HEK293T (cell line): ENCODE measurements around the gene WDR87.

Experiments used
- CTCF ChIA-PET: fragments of 350-600 bp; formaldehyde crosslinking; extraction: SDS; loops from one replicate; lab custom pipeline; 2021; ENCODE audit warnings: antibody characterized with exemption, inconsistent platforms; lab: Yijun Ruan, JAX
- POLR2A ChIA-PET: fragments of 350-600 bp; formaldehyde crosslinking; extraction: SDS; loops from one replicate; lab custom pipeline; 2020; ENCODE audit warnings: antibody characterized with exemption, inconsistent platforms; lab: Yijun Ruan, JAX
- DNase-seq: peaks from one replicate; pipeline ENCODE4 v3.0.0; 2012; ENCODE audit warnings: mixed read lengths; ENCODE audit errors: extremely low spot score
- ARNT ChIP-seq: fragments of 450-650 bp; IDR thresholded peaks from 2 replicates; pipeline ENCODE4 v1.6.1; 2017; ENCODE audit warnings: mild to moderate bottlenecking
- BHLHE40 ChIP-seq: fragments of 450-650 bp; IDR thresholded peaks from 2 replicates; pipeline ENCODE4 v1.6.1; 2016; ENCODE audit warnings: mild to moderate bottlenecking, moderate library complexity, borderline replicate concordance
- CTBP1 ChIP-seq: fragments of 450-650 bp; IDR thresholded peaks from 2 replicates; pipeline ENCODE4 v1.6.1; 2016; ENCODE audit warnings: borderline replicate concordance
- ELF4 ChIP-seq: fragments of 450-650 bp; IDR thresholded peaks from 2 replicates; pipeline ENCODE4 v1.6.1; 2017; ENCODE audit warnings: antibody characterized with exemption
- FOXA1 ChIP-seq: fragments of 450-650 bp; IDR thresholded peaks from 2 replicates; pipeline ENCODE4 v1.6.1; 2016; ENCODE audit warnings: mild to moderate bottlenecking
- FOXK2 ChIP-seq: fragments of 450-650 bp; IDR thresholded peaks from 2 replicates; pipeline ENCODE4 v1.6.1; 2016; ENCODE audit warnings: mild to moderate bottlenecking
- FOXM1 ChIP-seq: fragments of 450-650 bp; IDR thresholded peaks from 2 replicates; pipeline ENCODE4 v1.6.1; 2017; ENCODE audit warnings: mild to moderate bottlenecking, borderline replicate concordance
- HDGF ChIP-seq: fragments of 450-650 bp; IDR thresholded peaks from 2 replicates; pipeline ENCODE4 v1.6.1; 2017; ENCODE audit warnings: antibody characterized with exemption, borderline replicate concordance
- L3MBTL2 ChIP-seq: fragments of 450-650 bp; conservative IDR thresholded peaks from 2 replicates; pipeline ENCODE4 v1.6.1; 2016; ENCODE audit warnings: mild to moderate bottlenecking
- LEF1 ChIP-seq: fragments of 450-650 bp; IDR thresholded peaks from 2 replicates; pipeline ENCODE4 v1.6.1; 2017; ENCODE audit warnings: mild to moderate bottlenecking, borderline replicate concordance
- NFRKB ChIP-seq: fragments of 450-650 bp; IDR thresholded peaks from 2 replicates; pipeline ENCODE4 v1.6.1; 2016; ENCODE audit warnings: mild to moderate bottlenecking, moderate library complexity
- PKNOX1 ChIP-seq: fragments of 450-650 bp; IDR thresholded peaks from 2 replicates; pipeline ENCODE4 v1.6.1; 2016
- SP1 ChIP-seq: fragments of 450-650 bp; IDR thresholded peaks from 2 replicates; pipeline ENCODE4 v1.6.1; 2017
- SUZ12 ChIP-seq: fragments of 450-650 bp; IDR thresholded peaks from 2 replicates; pipeline ENCODE4 v1.6.1; 2016; ENCODE audit warnings: mild to moderate bottlenecking
- TARDBP ChIP-seq: fragments of 450-650 bp; IDR thresholded peaks from 2 replicates; pipeline ENCODE4 v1.6.1; 2016
- ZNF384 ChIP-seq: fragments of 450-650 bp; IDR thresholded peaks from 2 replicates; pipeline ENCODE4 v1.6.1; 2016

Gene WDR87

GRCh38 chr19:37909661-37910199 lies 3.3 kb upstream of the WDR87 start:
- no peak for TF ChIP-seq ELF4
- no peak for TF ChIP-seq FOXK2
- no peak for TF ChIP-seq SP1
- TF ChIP-seq FOXA1, result no peak
- no peak for TF ChIP-seq SUZ12
- no peak for TF ChIP-seq PKNOX1
- TF ChIP-seq L3MBTL2, result no peak
- TF ChIP-seq TARDBP, result no peak
- no peak for TF ChIP-seq NFRKB
- TF ChIP-seq ZNF384, result no peak
- no peak for TF ChIP-seq ARNT
- TF ChIP-seq CTBP1, result no peak
- no peak for DNase-seq
- CTCF ChIA-PET, result no interaction called here
- POLR2A ChIA-PET, result interaction anchor here (1.3 kb wide), 1 partner anchor 539 kb away, joined by 3 read pairs; the partner anchor contains the start of gene ZNF527

GRCh38 chr19:37907735-37908455 lies 1.5 kb upstream of the WDR87 start:
- POLR2A ChIA-PET, result interaction anchor here (1.0 to 3.4 kb wide), 8 partner anchors 11 to 330 kb away, joined by 3 to 39 read pairs (median 4); no protein-coding TSS in a partner anchor
- CTCF ChIA-PET, result interaction anchor here (0.7 kb wide), 1 partner anchor 736 kb away, joined by 3 read pairs; no protein-coding TSS in a partner anchor
- no peak for DNase-seq
- TF ChIP-seq ZNF384 (no peak), SP1 (no peak), LEF1 (no peak), L3MBTL2 (no peak), HDGF (no peak), FOXK2 (no peak), PKNOX1 (no peak), FOXM1 (no peak), NFRKB (no peak), ARNT (no peak), FOXA1 (no peak)

GRCh38 chr19:37906869-37907734 lies 708 bp upstream of the WDR87 start, which contains the start of gene SIPA1L3:
SIPA1L3 (plus strand) TSS chr19:37907208; CDS start chr19:38081566, 174,358 bp downstream.
- CTCF ChIA-PET, result interaction anchor here (0.7 kb wide), 1 partner anchor 735 kb away, joined by 3 read pairs; no protein-coding TSS in a partner anchor
- POLR2A ChIA-PET, result interaction anchor here (0.5 to 3.4 kb wide), 21 partner anchors 12 to 536 kb away, joined by 3 to 39 read pairs (median 4); partner anchors contain the start of genes ZNF527, ZNF540, ZNF571 and ZNF573
- peak; percentile 88 for DNase-seq
- TF ChIP-seq CTBP1, result no peak
- TF ChIP-seq ZNF384, result no peak
- no peak for TF ChIP-seq PKNOX1
- no peak for TF ChIP-seq NFRKB
- TF ChIP-seq SP1, result no peak
- no peak for TF ChIP-seq FOXK2
- TF ChIP-seq ELF4, result peak; percentile 75
- TF ChIP-seq SUZ12, result peak; percentile 72

GRCh38 chr19:37903096-37903495 lies 3.3 kb downstream of the WDR87 start:
- TF ChIP-seq SUZ12 (no peak), SP1 (no peak), ARNT (no peak), FOXA1 (no peak), PKNOX1 (no peak), ZNF384 (no peak), HDGF (no peak), BHLHE40 (no peak), NFRKB (no peak), TARDBP (no peak), LEF1 (no peak), FOXK2 (no peak), FOXM1 (no peak), L3MBTL2 (no peak)
- ChIA-PET CTCF (interaction anchor here (1.2 kb wide), 2 partner anchors 84 to 322 kb away, joined by 4 to 6 read pairs; no protein-coding TSS in a partner anchor), POLR2A (interaction anchor here (1.7 kb wide), 1 partner anchor 101 kb away, joined by 12 read pairs; no protein-coding TSS in a partner anchor)
- no peak for DNase-seq
